Mesothelial cell of epicardium (in vitro differentiated cells): ENCODE results near the gene EXD3. TPM values are rescaled to one million over a fixed set of nuclear protein-coding genes. Genes with fewer than 3 reads are reported as not detected.
A peak's percentile ranks its signal among the peaks of the same experiment; 100 is the strongest.

ENCODE experiments used
- DNase-seq, 2 experiments: peaks; one replicate each; pipeline ENCODE4 v3.0.0; 2021; ENCODE audit warnings: low spot score in 2 of 2; ENCODE audit not compliant: unreplicated experiment in 2 of 2
- H3K27ac Mint-ChIP-seq: 2 replicates; pipeline ENCODE4 v1.8.0; 2021; ENCODE audit warnings: mixed read lengths
- H3K27me3 Mint-ChIP-seq: 2 replicates; pipeline ENCODE4 v1.8.0; 2021; ENCODE audit warnings: low read depth, mixed read lengths
- H3K36me3 Mint-ChIP-seq: 2 replicates; pipeline ENCODE4 v1.8.0; 2021; ENCODE audit warnings: mixed read lengths
- H3K4me1 Mint-ChIP-seq: 2 replicates; pipeline ENCODE4 v1.8.0; 2021; ENCODE audit warnings: mixed read lengths
- H3K4me3 Mint-ChIP-seq: 2 replicates; pipeline ENCODE4 v1.8.0; 2021; ENCODE audit warnings: mild to moderate bottlenecking, moderate library complexity, mixed read lengths
- H3K9me3 Mint-ChIP-seq: 2 replicates; pipeline ENCODE4 v1.8.0; 2021; ENCODE audit warnings: mixed read lengths
- CTCF ChIP-seq: fragments of 200-600 bp; sonication (generic); IDR thresholded peaks from one replicate; pipeline ENCODE4 v1.5.0; 2021; ENCODE audit warnings: antibody characterized with exemption; ENCODE audit not compliant: unreplicated experiment
- total RNA-seq: library from RNA; stranded (reverse); gene quantifications from 3 replicates; pipeline ENCODE4 v1.2.1, GENCODE V29; 2021

The EXD3 gene
- total RNA-seq, 1 donor from 2014 or later, result 38.2 TPM

- no peak for DNase-seq
- Mint-ChIP-seq H3K4me1 (peaks cover 4% of the 10 kb centered on the region), H3K36me3 (peaks cover 3% of the 10 kb centered on the region), H3K27me3 (peaks cover 4% of the 10 kb centered on the region), H3K4me3 (no peak overlapping the region), H3K9me3 (no peaks in the 10 kb centered on the region), H3K27ac (no peak overlapping the region)
- TF ChIP-seq CTCF, result no peak
These were observed 25.0 kb upstream of the EXD3 start for GRCh38 chr9:137447722-137448601.

- Mint-ChIP-seq H3K27me3 (peaks cover 6% of the 10 kb centered on the region), H3K27ac (peak overlapping the region; percentile 19), H3K36me3 (peaks cover 3% of the 10 kb centered on the region), H3K9me3 (no peaks in the 10 kb centered on the region), H3K4me3 (no peak overlapping the region), H3K4me1 (peaks cover 5% of the 10 kb centered on the region)
- DNase-seq, result no peak
- no peak for TF ChIP-seq CTCF
These were observed 24.0 kb upstream of the EXD3 start for GRCh38 chr9:137446851-137447471.

GRCh38 chr9:137445930-137446431 lies 23.0 kb upstream of the EXD3 start:
- Mint-ChIP-seq H3K27ac (no peak overlapping the region), H3K4me3 (no peak overlapping the region), H3K9me3 (no peaks in the 10 kb centered on the region), H3K27me3 (peaks cover 8% of the 10 kb centered on the region), H3K36me3 (peaks cover 3% of the 10 kb centered on the region), H3K4me1 (peaks cover 7% of the 10 kb centered on the region)
- TF ChIP-seq CTCF, result no peak
- no peak for DNase-seq

- peaks cover 7% of the 10 kb centered on the region for H3K4me1 Mint-ChIP-seq
These were observed 22.4 kb upstream of the EXD3 start for GRCh38 chr9:137445275-137445807.

More at GRCh38 chr9:137445275-137445807, 22.4 kb upstream of the EXD3 start:
- H3K36me3 Mint-ChIP-seq, result peaks cover 3% of the 10 kb centered on the region
- H3K27me3 Mint-ChIP-seq, result peaks cover 8% of the 10 kb centered on the region
- peak in 1 of 2 experiments; percentile 85 for DNase-seq
- H3K4me3 Mint-ChIP-seq, result no peak overlapping the region
- no peaks in the 10 kb centered on the region for H3K9me3 Mint-ChIP-seq
- no peak overlapping the region for H3K27ac Mint-ChIP-seq
- TF ChIP-seq CTCF, result peak; percentile 89
